Left lung (tissue), 10 donors: ENCODE measurements around the gene CHMP6. TPM values are rescaled to one million over a fixed set of nuclear protein-coding genes. Genes with fewer than 3 reads are reported as not detected.

Source experiments
- ATAC-seq: fragments of 200-7000 bp; cut with Tn5 transposase; one replicate; pipeline ENCODE4 v1.9.1; 2020; ENCODE audit warnings: moderate library complexity
- DNase-seq, 4 donors: peaks; one replicate each; pipeline ENCODE4 v3.0.0-alpha.2; 2013 to 2020
- H3K27ac ChIP-seq, 2 donors: fragments of 200-600 bp; sonication (generic) in 1 of 2; one replicate each; pipeline versions ENCODE4 v1.5.0 to v1.8.0; 2020 to 2021
- H3K27me3 ChIP-seq, 2 donors: fragments of 200-600 bp; sonication (generic) in 1 of 2; one replicate each; pipeline versions ENCODE4 v1.5.0 to v1.8.0; 2020 to 2021
- H3K36me3 ChIP-seq, 2 donors: fragments of 200-600 bp; sonication (generic) in 1 of 2; one replicate each; pipeline versions ENCODE4 v1.5.0 to v1.8.0; 2020 to 2021
- H3K4me1 ChIP-seq, 2 donors: fragments of 200-600 bp; one replicate each; pipeline ENCODE4 v1.8.0; 2021
- H3K4me3 ChIP-seq, 2 donors: fragments of 200-600 bp; sonication (generic) in 1 of 2; one replicate each; pipeline versions ENCODE4 v1.5.0 to v1.8.0; 2020 to 2021; ENCODE audit warnings: mild to moderate bottlenecking in 1 of 2
- H3K9me3 ChIP-seq, 2 donors: fragments of 200-600 bp; sonication (generic) in 1 of 2; one replicate each; pipeline versions ENCODE4 v1.5.0 to v1.8.0; 2020 to 2021
- CTCF ChIP-seq, 2 donors: fragments of 200-600 bp; sonication (generic) in 1 of 2; IDR thresholded peaks; one replicate each; pipeline versions ENCODE4 v1.5.0 to v1.8.0; 2021; ENCODE audit warnings: antibody characterized with exemption in 2 of 2
- intact Hi-C, 2 donors: fragments of 100-400 bp; cut with DNase I; formaldehyde crosslinking; loops; one replicate each; pipeline versions ENCODE4 v1.11.2 to v1.14.2; 2022
- polyA plus RNA-seq, 6 donors: library from polyadenylated mRNA; unstranded; fragments of 120-200 nt; gene quantifications; one replicate each; pipeline ENCODE4 v1.2.1, GENCODE V29; 2013; ENCODE audit not compliant: insufficient read length in 6 of 6
- total RNA-seq, 2 donors: library from RNA; stranded (reverse); fragmentation: NEBNext Ultra II Directional; extraction: Animal tissue kit (Norgen Biotek cat#: 25700); gene quantifications; one replicate each; pipeline ENCODE4 v1.2.1, GENCODE V29; 2021
- donor health status: DM: no; HTN: yes; CAD: no.
- donor health status: DM: no; HTN: no; CAD: no.

Gene CHMP6
- total and polyA plus RNA-seq, 8 donors = 24.1 to 32.7 (median 28.6) TPM

- Histone ChIP-seq H3K27me3 (peaks cover 0 to 24% of the 10 kb centered on the region in 2 donors), H3K36me3 (no peaks in the 10 kb centered on the region), H3K27ac (no peak overlapping the region), H3K9me3 (no peaks in the 10 kb centered on the region), H3K4me1 (peaks cover 5 to 20% of the 10 kb centered on the region in 2 donors), H3K4me3 (no peak overlapping the region)
- DNase-seq (peak in 1 of 4 donors; percentile 47), ATAC-seq (no peak)
- TF ChIP-seq CTCF (IDR thresholded peaks at IDR 0.05) = no peak
- intact Hi-C loops = loop anchor here in 1 of 2 donors (5.0 kb wide), 1 partner anchor 555 kb away; no protein-coding TSS in a partner anchor
Measured at GRCh38 chr17:80982426-80982974, 9.1 kb upstream of the CHMP6 start.

GRCh38 chr17:80983545-80983944 lies 8.1 kb upstream of the CHMP6 start:
- intact Hi-C loops = loop anchor here in 1 of 2 donors (5.0 kb wide), 1 partner anchor 556 kb away; no protein-coding TSS in a partner anchor

GRCh38 chr17:80984749-80985148 lies 6.9 kb upstream of the CHMP6 start:
- intact Hi-C loops = loop anchor here in 1 of 2 donors (5.0 kb wide), 2 partner anchors 118 to 557 kb away; no protein-coding TSS in a partner anchor
- Histone ChIP-seq H3K4me3 (no peak overlapping the region), H3K9me3 (no peaks in the 10 kb centered on the region), H3K36me3 (no peaks in the 10 kb centered on the region), H3K27me3 (peaks cover 0 to 20% of the 10 kb centered on the region in 2 donors), H3K4me1 (peaks cover 11 to 30% of the 10 kb centered on the region in 2 donors), H3K27ac (no peak overlapping the region)
- TF ChIP-seq CTCF (IDR thresholded peaks at IDR 0.05) = no peak
- ATAC-seq (peak; percentile 29), DNase-seq (no peak)

More at GRCh38 chr17:80983545-80983944, 8.1 kb upstream of the CHMP6 start:
- ATAC-seq (no peak), DNase-seq (no peak)
- Histone ChIP-seq H3K4me1 (peaks cover 5 to 23% of the 10 kb centered on the region in 2 donors), H3K36me3 (no peaks in the 10 kb centered on the region), H3K27ac (no peak overlapping the region), H3K4me3 (no peak overlapping the region), H3K27me3 (peaks cover 0 to 24% of the 10 kb centered on the region in 2 donors), H3K9me3 (no peaks in the 10 kb centered on the region)
- TF ChIP-seq CTCF (IDR thresholded peaks at IDR 0.05) = no peak

- no peak overlapping the region for H3K27ac ChIP-seq
- H3K27me3 ChIP-seq = peaks cover 0 to 11% of the 10 kb centered on the region in 2 donors
- H3K4me3 ChIP-seq = no peak overlapping the region
- H3K4me1 ChIP-seq = peaks cover 8 to 32% of the 10 kb centered on the region in 2 donors
- DNase-seq (no peak), ATAC-seq (no peak)
- no peak for TF ChIP-seq CTCF (IDR thresholded peaks at IDR 0.05)
- H3K36me3 ChIP-seq = no peaks in the 10 kb centered on the region
- H3K9me3 ChIP-seq = no peaks in the 10 kb centered on the region
- intact Hi-C loops = loop anchor here in 1 of 2 donors (5.0 kb wide), 1 partner anchor 116 kb away; no protein-coding TSS in a partner anchor
Measured at GRCh38 chr17:80986046-80986445, 5.6 kb upstream of the CHMP6 start.

- DNase-seq (peak in 2 of 4 donors; percentile 55 to 88), ATAC-seq (peak; percentile 32)
- Histone ChIP-seq H3K36me3 (no peaks in the 10 kb centered on the region), H3K9me3 (no peaks in the 10 kb centered on the region), H3K4me1 (peaks cover 6 to 28% of the 10 kb centered on the region in 2 donors), H3K27me3 (peaks cover 0 to 2% of the 10 kb centered on the region in 2 donors), H3K27ac (no peak overlapping the region), H3K4me3 (no peak overlapping the region)
- TF ChIP-seq CTCF (IDR thresholded peaks at IDR 0.05) = peak in 1 of 2 donors; percentile 10
- intact Hi-C loops = loop anchor here in 1 of 2 donors (5.0 kb wide), 1 partner anchor 115 kb away; no protein-coding TSS in a partner anchor
Measured at GRCh38 chr17:80986816-80987475, 4.7 kb upstream of the CHMP6 start.
